CD4-positive, alpha-beta T cell (primary cell): ENCODE measurements around the gene HABP4. TPM values are rescaled to one million over a fixed set of nuclear protein-coding genes. Genes with fewer than 3 reads are reported as not detected.

ENCODE experiments used
- ATAC-seq: fragments of 200-7000 bp; cut with Tn5 transposase; one replicate; pipeline ENCODE4 v1.10.0; 2022; ENCODE audit warnings: mild to moderate bottlenecking; ENCODE audit not compliant: poor library complexity
- CTCF ChIA-PET: fragments of 350-600 bp; sonication (Branson Sonifier 250); formaldehyde crosslinking; loops from one replicate; lab custom pipeline; 2021; ENCODE audit warnings: antibody characterized with exemption, inconsistent platforms; lab: Charles Lee
- POLR2A ChIA-PET: fragments of 350-600 bp; sonication (Branson Sonifier 250); formaldehyde crosslinking; loops from one replicate; lab custom pipeline; 2021; ENCODE audit warnings: antibody characterized with exemption, inconsistent platforms; lab: Charles Lee
- DNase-seq, 14 experiments: peaks; one replicate each; pipeline ENCODE4 v3.0.0-alpha.2; 2013 to 2020; ENCODE audit warnings: mixed read lengths in 2 of 14
- H3K27ac ChIP-seq, 2 donors: one replicate each; pipeline versions ENCODE4 v1.5.1 to v1.7.0; 2013; ENCODE audit warnings: low read length in 2 of 2, low read depth in 1 of 2, mild to moderate bottlenecking in 1 of 2
- H3K27me3 ChIP-seq, 2 experiments: 1 replicate in 1 of 2; 2 replicates in 1 of 2; pipeline versions ENCODE4 v1.6.1 to v1.7.0; 2013; ENCODE audit warnings: low read length in 2 of 2, control low read depth in 1 of 2, mild to moderate bottlenecking in 1 of 2, moderate library complexity in 1 of 2; ENCODE audit not compliant: insufficient read depth in 2 of 2, control insufficient read depth in 1 of 2
- H3K36me3 ChIP-seq: one replicate; pipeline ENCODE4 v1.6.1; 2013; ENCODE audit warnings: low read length, control low read depth; ENCODE audit not compliant: insufficient read depth
- H3K4me1 ChIP-seq: one replicate; pipeline ENCODE4 v1.6.1; 2013; ENCODE audit warnings: low read length, control low read depth; ENCODE audit not compliant: insufficient read depth
- H3K4me3 ChIP-seq: one replicate; pipeline ENCODE4 v1.5.1; 2013; ENCODE audit warnings: mild to moderate bottlenecking, low read length, moderate library complexity
- H3K9me3 ChIP-seq, 2 experiments: 1 replicate in 1 of 2; 2 replicates in 1 of 2; pipeline versions ENCODE4 v1.6.1 to v1.7.0; 2013; ENCODE audit warnings: low read length in 2 of 2, mild to moderate bottlenecking in 2 of 2, control low read depth in 1 of 2, moderate library complexity in 1 of 2; ENCODE audit not compliant: control insufficient read depth in 1 of 2, insufficient read depth in 1 of 2
- H3K27ac Mint-ChIP-seq: one replicate; pipeline ENCODE4 v1.8.0; 2020; ENCODE audit warnings: mixed read lengths
- H3K27me3 Mint-ChIP-seq: one replicate; pipeline ENCODE4 v1.8.0; 2021; ENCODE audit warnings: mixed read lengths
- H3K36me3 Mint-ChIP-seq: one replicate; pipeline ENCODE4 v1.8.0; 2021; ENCODE audit warnings: low read depth, mixed read lengths
- H3K4me1 Mint-ChIP-seq: one replicate; pipeline ENCODE4 v1.8.0; 2021; ENCODE audit warnings: low read depth, mixed read lengths
- H3K4me3 Mint-ChIP-seq: one replicate; pipeline ENCODE4 v1.8.0; 2020; ENCODE audit warnings: mild to moderate bottlenecking, mixed read lengths
- H3K9me3 Mint-ChIP-seq: one replicate; pipeline ENCODE4 v1.8.0; 2020; ENCODE audit warnings: mixed read lengths
- CTCF ChIP-seq: fragments of 200-600 bp; IDR thresholded peaks from one replicate; pipeline ENCODE4 v1.8.0; 2022; ENCODE audit warnings: antibody characterized with exemption, mild to moderate bottlenecking
- intact Hi-C, 2 experiments: fragments of 100-400 bp; cut with DNase I in 1 of 2; cut with micrococcal nuclease in 1 of 2; formaldehyde crosslinking; loops; one replicate each; pipeline versions ENCODE4 v1.15.1 to v1.9.0; 2023 to 2025; cut with DNase I, micrococcal nuclease
- total RNA-seq, 174 experiments: library from RNA in 2 of 174; stranded (reverse) in 2 of 174; gene quantifications; one replicate each; pipeline ENCODE4 v1.2.3 and lab custom pipeline; 2021 to 2026

HABP4 gene
- total RNA-seq, 2 experiments from 2014 or later, result 29.7 to 31.7 TPM

- no peaks in the 10 kb centered on the region for H3K27me3 Mint-ChIP-seq
- H3K4me1 Mint-ChIP-seq, result peaks cover 20% of the 10 kb centered on the region
- ATAC-seq (no peak), DNase-seq (no peak)
- H3K4me3 Mint-ChIP-seq, result no peak overlapping the region
- CTCF ChIA-PET, result no interaction called here
- no peak overlapping the region for H3K27ac ChIP-seq
- POLR2A ChIA-PET, result no interaction called here
- H3K9me3 ChIP-seq, result no peaks in the 10 kb centered on the region
- H3K27ac Mint-ChIP-seq, result no peak overlapping the region
- H3K4me1 ChIP-seq, result peaks cover 4% of the 10 kb centered on the region
- intact Hi-C loops, result no loop called here
- TF ChIP-seq CTCF, result no peak
- H3K9me3 Mint-ChIP-seq, result no peaks in the 10 kb centered on the region
- peaks cover 2% of the 10 kb centered on the region for H3K36me3 ChIP-seq
- no peak overlapping the region for H3K4me3 ChIP-seq
- H3K36me3 Mint-ChIP-seq, result peaks cover 41% of the 10 kb centered on the region
- H3K27me3 ChIP-seq, result no peaks in the 10 kb centered on the region
Measured at GRCh38 chr9:96524045-96524444, 74.1 kb downstream of the HABP4 start.

- no peak overlapping the region for H3K27ac Mint-ChIP-seq
- CTCF ChIA-PET, result no interaction called here
Measured at GRCh38 chr9:96524764-96525163, 74.8 kb downstream of the HABP4 start.

GRCh38 chr9:96532173-96532572, 82.2 kb downstream of the HABP4 start:
- ChIA-PET POLR2A (no interaction called here), CTCF (no interaction called here)
- Histone ChIP-seq H3K4me1 (no peaks in the 10 kb centered on the region), H3K27ac (no peak overlapping the region), H3K27me3 (no peaks in the 10 kb centered on the region), H3K9me3 (no peaks in the 10 kb centered on the region), H3K4me3 (no peak overlapping the region), H3K36me3 (peaks cover 6% of the 10 kb centered on the region)
- Mint-ChIP-seq H3K4me3 (no peak overlapping the region), H3K36me3 (peaks cover 43% of the 10 kb centered on the region), H3K27me3 (no peaks in the 10 kb centered on the region), H3K9me3 (no peaks in the 10 kb centered on the region), H3K27ac (no peak overlapping the region), H3K4me1 (no peaks in the 10 kb centered on the region)
- intact Hi-C loops, result no loop called here
- ATAC-seq (no peak), DNase-seq (no peak)
- TF ChIP-seq CTCF, result no peak

More at GRCh38 chr9:96524764-96525163, 74.8 kb downstream of the HABP4 start:
- POLR2A ChIA-PET, result no interaction called here
- Histone ChIP-seq H3K4me1 (peaks cover 4% of the 10 kb centered on the region), H3K36me3 (peaks cover 2% of the 10 kb centered on the region), H3K27me3 (no peaks in the 10 kb centered on the region), H3K27ac (no peak overlapping the region), H3K9me3 (no peaks in the 10 kb centered on the region), H3K4me3 (no peak overlapping the region)
- DNase-seq (no peak), ATAC-seq (no peak)
- peaks cover 20% of the 10 kb centered on the region for H3K4me1 Mint-ChIP-seq
- no peaks in the 10 kb centered on the region for H3K9me3 Mint-ChIP-seq
- TF ChIP-seq CTCF, result no peak
- H3K27me3 Mint-ChIP-seq, result no peaks in the 10 kb centered on the region
- H3K4me3 Mint-ChIP-seq, result no peak overlapping the region
- intact Hi-C loops, result no loop called here
- H3K36me3 Mint-ChIP-seq, result peaks cover 43% of the 10 kb centered on the region
